ENCODE data around the gene SCAF1. TPM values are rescaled to one million over a fixed set of nuclear protein-coding genes. Genes with fewer than 3 reads are reported as not detected.

Gene SCAF1
- polyA plus RNA-seq, 1 donor from 2014 or later: 11.9 TPM

GRCh38 chr19:49677901-49678674 is 36.1 kb downstream of the SCAF1 start:
- H3K9ac ChIP-seq (ENCODE audit: low read length): peak overlapping the region; percentile 98
- H3K4me3 ChIP-seq (ENCODE audit: low read length): peak overlapping the region; percentile 100
- no peak overlapping the region for H2AFZ ChIP-seq (ENCODE audit: low read depth, low read length)
- no peaks in the 10 kb centered on the region for H3K9me3 ChIP-seq (ENCODE audit: low read length)
- H3K27me3 ChIP-seq (ENCODE audit: insufficient read depth, low read depth, low read length): no peaks in the 10 kb centered on the region
- peaks cover 3% of the 10 kb centered on the region for H3F3A ChIP-seq (ENCODE audit: insufficient read depth, low read length, poor library complexity, severe bottlenecking)
- TF ChIP-seq MXI1 (conservative IDR thresholded peaks at IDR 0.05; ENCODE audit: poor library complexity, severe bottlenecking): no peak
- TF ChIP-seq RAD21 (conservative IDR thresholded peaks at IDR 0.05): peak; percentile 78
- TF ChIP-seq CTCF (IDR thresholded peaks at IDR 0.05; ENCODE audit: poor library complexity, severe bottlenecking): peak; percentile 89
- no peak for TF ChIP-seq POLR2AphosphoS5 (IDR thresholded peaks at IDR 0.05)
- TF ChIP-seq TAF1 (IDR thresholded peaks at IDR 0.05; ENCODE audit: low read depth): no peak
- TF ChIP-seq SMC3 (conservative IDR thresholded peaks at IDR 0.05; ENCODE audit: poor library complexity): peak; percentile 68
- peak; percentile 34 for TF ChIP-seq EP300 (conservative IDR thresholded peaks at IDR 0.05; ENCODE audit: poor library complexity, severe bottlenecking)
- no peak for TF ChIP-seq REST (IDR thresholded peaks at IDR 0.05; ENCODE audit: borderline replicate concordance)
- TF ChIP-seq EZH2 (IDR thresholded peaks at IDR 0.05; ENCODE audit: borderline replicate concordance, insufficient read depth, low read length, poor library complexity, severe bottlenecking): no peak
- H3K27ac ChIP-seq (ENCODE audit: low read length): peak overlapping the region; percentile 97
- no peaks in the 10 kb centered on the region for H3K9me2 ChIP-seq (ENCODE audit: insufficient read depth, low read length)
- H3K4me2 ChIP-seq (ENCODE audit: low read length): peak overlapping the region; percentile 88
- no peaks in the 10 kb centered on the region for H4K20me1 ChIP-seq (ENCODE audit: insufficient read depth)
- peaks cover 35% of the 10 kb centered on the region for H3K79me2 ChIP-seq (replicated peaks; ENCODE audit: insufficient read depth, low read length)
- H3K36me3 ChIP-seq (ENCODE audit: insufficient read depth, low read length): no peaks in the 10 kb centered on the region

GRCh38 chr19:49678985-49679770 is 37.2 kb downstream of the SCAF1 start:
- H3K79me2 ChIP-seq (replicated peaks; ENCODE audit: insufficient read depth, low read length): peaks cover 35% of the 10 kb centered on the region
- H4K20me1 ChIP-seq (ENCODE audit: insufficient read depth): no peaks in the 10 kb centered on the region
- no peaks in the 10 kb centered on the region for H3K9me2 ChIP-seq (ENCODE audit: insufficient read depth, low read length)
- no peaks in the 10 kb centered on the region for H3K27me3 ChIP-seq (ENCODE audit: insufficient read depth, low read depth, low read length)
- H2AFZ ChIP-seq (ENCODE audit: low read depth, low read length): no peak overlapping the region
- H3K9me3 ChIP-seq (ENCODE audit: low read length): no peaks in the 10 kb centered on the region
- H3K9ac ChIP-seq (ENCODE audit: low read length): peak overlapping the region; percentile 68
- H3F3A ChIP-seq (ENCODE audit: insufficient read depth, low read length, poor library complexity, severe bottlenecking): peaks cover 3% of the 10 kb centered on the region
- no peaks in the 10 kb centered on the region for H3K36me3 ChIP-seq (ENCODE audit: insufficient read depth, low read length)
- TF ChIP-seq TAF1 (IDR thresholded peaks at IDR 0.05; ENCODE audit: low read depth) (no peak), SMC3 (conservative IDR thresholded peaks at IDR 0.05; ENCODE audit: poor library complexity) (no peak), RAD21 (conservative IDR thresholded peaks at IDR 0.05) (no peak), EZH2 (IDR thresholded peaks at IDR 0.05; ENCODE audit: borderline replicate concordance, insufficient read depth, low read length, poor library complexity, severe bottlenecking) (no peak), CTCF (IDR thresholded peaks at IDR 0.05; ENCODE audit: poor library complexity, severe bottlenecking) (no peak), MXI1 (conservative IDR thresholded peaks at IDR 0.05; ENCODE audit: poor library complexity, severe bottlenecking) (no peak), POLR2AphosphoS5 (IDR thresholded peaks at IDR 0.05) (no peak), EP300 (conservative IDR thresholded peaks at IDR 0.05; ENCODE audit: poor library complexity, severe bottlenecking) (no peak), REST (IDR thresholded peaks at IDR 0.05; ENCODE audit: borderline replicate concordance) (no peak)
- no peak overlapping the region for H3K4me2 ChIP-seq (ENCODE audit: low read length)
- H3K27ac ChIP-seq (ENCODE audit: low read length): peak overlapping the region; percentile 91
- peak overlapping the region; percentile 100 for H3K4me3 ChIP-seq (ENCODE audit: low read length)
